Activated CD4-positive, alpha-beta T cell treated with anti-CD3 and anti-CD28 coated beads, Interleukin-2, amount 10 ng/mL, durations not matched to agents 24 days and 14 days (primary cell): ENCODE results near the gene ONECUT1. TPM values are rescaled to one million over a fixed set of nuclear protein-coding genes. Genes with fewer than 3 reads are reported as not detected.

ENCODE experiments used
- DNase-seq: peaks from one replicate; pipeline ENCODE4 v3.0.0; 2022
- H3K27ac Mint-ChIP-seq: one replicate; pipeline ENCODE4 v1.8.0; 2022; ENCODE audit warnings: mild to moderate bottlenecking, mixed read lengths
- H3K27me3 Mint-ChIP-seq: one replicate; pipeline ENCODE4 v1.8.0; 2022; ENCODE audit warnings: mixed read lengths
- H3K36me3 Mint-ChIP-seq: one replicate; pipeline ENCODE4 v1.8.0; 2022; ENCODE audit warnings: low read depth, mild to moderate bottlenecking, mixed read lengths
- H3K4me1 Mint-ChIP-seq: one replicate; pipeline ENCODE4 v1.8.0; 2021; ENCODE audit warnings: mixed read lengths
- H3K4me3 Mint-ChIP-seq: one replicate; pipeline ENCODE4 v1.8.0; 2022; ENCODE audit warnings: mild to moderate bottlenecking, moderate library complexity, mixed read lengths
- H3K9me3 Mint-ChIP-seq: one replicate; pipeline ENCODE4 v1.8.0; 2021; ENCODE audit warnings: mixed read lengths
- intact Hi-C: fragments of 100-400 bp; cut with micrococcal nuclease; formaldehyde crosslinking; loops from one replicate; pipeline ENCODE4 v1.15.1; 2023
- total RNA-seq: library from RNA; stranded (reverse); gene quantifications from 2 replicates; pipeline ENCODE4 v1.2.3, GENCODE V29; 2022

ONECUT1 gene
- total RNA-seq, 1 donor from 2014 or later: not detected

DNA sequence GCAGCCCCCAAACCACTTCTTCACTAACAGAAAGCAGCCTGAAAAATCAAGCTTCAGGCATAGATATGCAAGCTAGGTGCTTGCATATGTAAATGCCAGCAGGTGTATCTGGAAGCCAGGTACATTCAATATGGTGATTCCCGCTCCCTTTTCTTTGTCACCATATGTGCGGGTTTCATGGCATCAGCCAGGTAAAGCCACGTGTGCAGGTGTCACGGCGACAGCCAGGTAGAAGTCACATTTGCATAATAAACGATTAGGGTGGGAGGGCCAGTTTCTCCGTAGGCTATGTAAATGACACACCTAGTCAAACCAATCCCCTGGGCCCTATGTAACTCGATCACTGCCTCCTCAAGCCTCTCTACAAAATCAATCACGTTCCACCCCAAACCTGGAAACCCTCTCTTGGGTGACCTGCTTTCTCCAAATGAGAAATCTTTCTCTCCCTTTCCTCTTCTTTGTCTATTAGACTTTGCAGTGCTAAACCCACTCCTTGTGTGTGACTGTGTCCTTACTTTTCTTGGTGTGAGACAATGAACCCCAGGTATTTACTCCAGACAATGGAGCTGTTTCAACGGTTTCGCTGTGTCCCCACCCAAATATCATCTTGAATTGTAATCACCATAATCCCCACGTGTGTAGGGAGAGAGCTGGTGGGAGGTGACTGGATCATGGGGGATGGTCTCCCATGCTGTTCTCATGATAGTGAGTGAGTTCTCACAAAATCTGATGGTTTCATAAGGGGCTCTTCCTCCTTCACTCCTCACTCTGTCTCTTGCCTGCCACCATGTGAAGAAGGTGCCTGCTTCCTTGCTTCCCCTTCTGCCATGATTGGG, 44.6 kb downstream of the ONECUT1 start:
- intact Hi-C loops: no loop called here
- H3K9me3 Mint-ChIP-seq: no peaks in the 10 kb centered on the region
- no peaks in the 10 kb centered on the region for H3K36me3 Mint-ChIP-seq
- H3K27ac Mint-ChIP-seq: no peak overlapping the region
- H3K4me3 Mint-ChIP-seq: no peak overlapping the region
- peaks cover 24% of the 10 kb centered on the region for H3K27me3 Mint-ChIP-seq
- no peak for DNase-seq
- no peaks in the 10 kb centered on the region for H3K4me1 Mint-ChIP-seq

DNA sequence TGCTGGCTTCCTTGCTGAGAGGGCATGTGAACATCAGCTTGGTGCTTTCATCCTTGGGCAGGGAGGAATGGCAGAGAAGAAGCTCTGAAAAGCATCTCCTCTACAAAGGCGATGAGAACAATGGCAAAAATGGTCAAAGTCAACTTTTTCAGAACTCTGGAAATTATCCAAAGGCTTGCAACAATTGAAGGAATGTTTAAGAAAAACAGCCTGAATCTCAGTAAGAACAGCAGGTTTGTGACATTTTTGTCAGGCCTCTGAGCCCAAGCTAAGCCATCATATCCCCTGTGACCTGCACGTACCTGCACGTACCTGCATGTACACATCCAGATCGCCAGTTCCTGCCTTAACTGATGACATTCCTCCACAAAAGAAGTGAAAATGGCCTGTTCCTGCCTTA, 51.8 kb downstream of the ONECUT1 start:
- Mint-ChIP-seq H3K27ac (no peak overlapping the region), H3K27me3 (peaks cover 11% of the 10 kb centered on the region), H3K4me3 (no peak overlapping the region), H3K9me3 (no peaks in the 10 kb centered on the region), H3K4me1 (peaks cover 9% of the 10 kb centered on the region), H3K36me3 (no peaks in the 10 kb centered on the region)
- intact Hi-C loops: loop anchor here (10.0 kb wide), 4 partner anchors 184 to 754 kb away; partner anchors contain the start of gene MYO5A
- DNase-seq: no peak

DNA sequence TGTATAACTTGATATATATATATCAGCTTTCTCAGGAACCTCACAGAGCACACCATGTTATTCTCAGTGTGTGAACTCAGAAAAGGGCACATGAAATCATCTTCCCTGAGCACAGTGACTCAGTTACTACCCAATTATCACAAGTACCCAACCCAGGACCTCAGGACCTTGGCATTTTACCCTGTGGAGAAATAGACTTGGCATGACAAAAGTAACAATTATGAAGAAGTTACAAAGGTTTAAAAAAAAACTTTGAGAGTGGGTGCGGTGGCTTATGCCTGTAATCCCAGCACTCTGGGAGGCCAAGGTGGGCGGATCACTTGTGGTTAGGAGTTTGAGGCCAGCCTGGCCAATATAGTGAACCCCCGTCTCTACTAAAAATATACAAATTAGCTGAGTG, 52.4 kb downstream of the ONECUT1 start:
- H3K4me3 Mint-ChIP-seq: no peak overlapping the region
- intact Hi-C loops: loop anchor here (10.0 kb wide), 4 partner anchors 183 to 753 kb away; partner anchors contain the start of gene MYO5A
- no peak overlapping the region for H3K27ac Mint-ChIP-seq
- DNase-seq: no peak
- peaks cover 13% of the 10 kb centered on the region for H3K4me1 Mint-ChIP-seq
- no peaks in the 10 kb centered on the region for H3K9me3 Mint-ChIP-seq
- H3K27me3 Mint-ChIP-seq: peaks cover 11% of the 10 kb centered on the region
- no peaks in the 10 kb centered on the region for H3K36me3 Mint-ChIP-seq

DNA sequence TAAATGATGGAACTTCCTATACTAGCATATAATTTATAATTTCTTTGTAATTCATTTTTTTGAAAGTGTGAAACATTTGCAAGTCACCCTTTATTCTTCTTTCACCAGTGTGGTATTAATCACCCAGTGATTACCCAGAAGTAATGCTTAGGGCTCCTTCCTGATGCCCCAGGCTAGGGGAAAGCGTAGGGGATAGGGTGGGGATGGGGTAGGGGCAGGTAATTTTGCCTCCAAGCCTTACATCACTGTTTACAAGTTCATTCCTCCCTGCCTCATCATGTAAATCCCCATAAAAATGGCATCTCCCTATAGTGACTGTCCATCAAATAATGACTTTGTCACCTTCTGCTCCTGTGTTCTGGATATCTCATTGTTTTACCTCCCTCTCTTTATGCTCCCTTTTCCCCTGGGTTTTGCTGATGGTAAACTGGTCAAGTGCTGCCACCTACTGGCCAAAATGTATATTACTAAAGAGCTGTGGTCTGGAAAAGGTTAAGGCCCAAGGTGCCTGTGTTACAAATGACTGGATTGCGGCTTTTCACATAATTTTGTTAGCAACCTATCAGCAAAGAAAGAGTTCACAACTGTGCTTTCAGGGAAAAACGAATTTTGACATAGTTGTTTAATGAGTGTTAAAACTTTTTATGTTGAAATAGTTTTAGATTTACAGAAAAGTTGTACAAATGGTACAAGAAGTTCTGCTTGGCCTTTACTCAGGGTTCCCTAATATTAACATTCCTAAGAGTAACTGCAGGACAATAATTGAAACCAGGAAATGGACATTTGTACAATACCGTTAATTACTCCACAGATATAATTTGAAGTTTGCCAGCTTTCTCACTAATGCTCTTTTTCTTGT, 54.7 kb downstream of the ONECUT1 start:
- Mint-ChIP-seq H3K27ac (peak overlapping the region; percentile 18), H3K4me1 (peaks cover 17% of the 10 kb centered on the region), H3K9me3 (no peaks in the 10 kb centered on the region), H3K27me3 (peaks cover 8% of the 10 kb centered on the region), H3K36me3 (no peaks in the 10 kb centered on the region), H3K4me3 (no peak overlapping the region)
- intact Hi-C loops: loop anchor here (1.0 to 10.0 kb wide), 7 partner anchors 57 to 751 kb away; partner anchors contain the start of genes ATOSA and MYO5A
- peak; percentile 94 for DNase-seq

DNA sequence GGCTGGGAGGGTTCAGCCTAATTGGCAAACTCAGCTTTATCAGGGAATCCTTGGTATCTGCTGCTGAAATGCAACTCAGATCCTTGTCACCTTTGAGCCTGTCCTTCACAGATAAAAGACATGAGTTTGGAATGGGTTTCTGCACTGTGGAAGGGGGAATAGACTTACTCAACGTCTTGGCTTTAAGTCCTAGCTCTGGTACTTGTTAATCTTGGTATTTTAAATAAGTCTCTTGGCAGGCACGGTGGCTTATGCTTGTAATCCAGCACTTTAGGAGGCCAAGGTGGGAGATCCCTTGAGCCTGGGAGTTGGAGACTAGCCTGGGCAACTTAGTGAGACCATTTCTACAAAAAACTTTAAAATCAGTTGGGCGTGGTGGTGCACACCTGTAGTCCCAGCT, 55.8 kb downstream of the ONECUT1 start:
- H3K4me3 Mint-ChIP-seq: no peak overlapping the region
- intact Hi-C loops: loop anchor here (2.0 to 10.0 kb wide), 5 partner anchors 56 to 750 kb away; partner anchors contain the start of genes ATOSA and MYO5A
- no peak for DNase-seq
- peak overlapping the region; percentile 13 for H3K27ac Mint-ChIP-seq
- H3K36me3 Mint-ChIP-seq: no peaks in the 10 kb centered on the region
- peaks cover 24% of the 10 kb centered on the region for H3K4me1 Mint-ChIP-seq
- H3K9me3 Mint-ChIP-seq: no peaks in the 10 kb centered on the region
- peaks cover 5% of the 10 kb centered on the region for H3K27me3 Mint-ChIP-seq

DNA sequence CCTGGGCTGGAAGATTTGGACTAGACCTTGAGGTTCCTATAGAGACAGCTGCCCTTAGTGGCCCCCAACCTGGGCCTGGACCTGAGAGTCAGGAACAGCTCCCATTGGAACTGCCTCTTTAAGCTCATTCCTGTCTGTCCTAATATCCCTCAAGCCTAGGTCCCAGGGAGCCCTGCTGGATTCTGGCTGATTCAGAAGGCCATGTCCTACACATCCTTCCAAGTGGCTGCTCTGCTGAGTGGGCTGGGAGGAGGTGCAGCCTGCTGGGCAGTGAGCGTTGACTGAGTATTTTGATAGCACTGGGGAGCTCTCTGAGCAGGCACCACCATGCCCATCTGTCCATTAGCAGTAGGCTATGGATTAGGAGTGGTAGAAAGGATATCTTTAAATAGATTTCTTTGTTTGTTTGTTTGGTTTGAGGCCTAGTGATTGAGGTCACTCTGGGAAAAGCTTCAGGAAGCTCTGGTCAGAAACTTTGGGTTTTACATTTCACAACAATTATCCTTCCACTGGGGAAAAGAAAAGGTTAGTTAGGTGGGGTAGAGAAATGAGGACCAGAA, 56.4 kb downstream of the ONECUT1 start:
- Mint-ChIP-seq H3K4me3 (no peak overlapping the region), H3K9me3 (no peaks in the 10 kb centered on the region), H3K36me3 (no peaks in the 10 kb centered on the region), H3K27me3 (peaks cover 1% of the 10 kb centered on the region), H3K27ac (no peak overlapping the region), H3K4me1 (peaks cover 27% of the 10 kb centered on the region)
- intact Hi-C loops: loop anchor here (2.0 to 10.0 kb wide), 5 partner anchors 55 to 749 kb away; partner anchors contain the start of genes ATOSA and MYO5A
- no peak for DNase-seq

DNA sequence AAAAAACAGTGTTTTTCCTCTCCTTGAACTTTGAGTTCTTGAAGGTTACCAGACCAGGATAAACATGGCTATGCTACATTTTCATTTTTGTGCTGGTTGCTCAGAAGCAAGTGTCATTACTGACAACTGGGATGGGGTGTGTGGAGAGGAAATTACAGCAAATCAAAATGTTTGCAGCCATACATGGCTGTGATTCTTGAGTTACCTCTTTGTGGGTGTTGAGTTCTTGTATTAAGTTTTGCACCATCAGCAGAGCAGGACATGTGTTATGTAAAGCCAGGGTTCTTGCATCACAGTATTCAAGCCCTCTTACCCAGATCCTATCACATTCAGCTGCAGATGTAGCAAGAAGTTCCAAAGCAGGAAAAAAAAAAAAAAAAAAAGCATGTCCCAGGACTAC, 57.0 kb downstream of the ONECUT1 start:
- no peak for DNase-seq
- H3K4me3 Mint-ChIP-seq: no peak overlapping the region
- H3K36me3 Mint-ChIP-seq: no peaks in the 10 kb centered on the region
- H3K9me3 Mint-ChIP-seq: no peaks in the 10 kb centered on the region
- no peaks in the 10 kb centered on the region for H3K27me3 Mint-ChIP-seq
- no peak overlapping the region for H3K27ac Mint-ChIP-seq
- H3K4me1 Mint-ChIP-seq: peaks cover 28% of the 10 kb centered on the region
- intact Hi-C loops: loop anchor here (10.0 kb wide), 4 partner anchors 178 to 748 kb away; partner anchors contain the start of gene MYO5A

DNA sequence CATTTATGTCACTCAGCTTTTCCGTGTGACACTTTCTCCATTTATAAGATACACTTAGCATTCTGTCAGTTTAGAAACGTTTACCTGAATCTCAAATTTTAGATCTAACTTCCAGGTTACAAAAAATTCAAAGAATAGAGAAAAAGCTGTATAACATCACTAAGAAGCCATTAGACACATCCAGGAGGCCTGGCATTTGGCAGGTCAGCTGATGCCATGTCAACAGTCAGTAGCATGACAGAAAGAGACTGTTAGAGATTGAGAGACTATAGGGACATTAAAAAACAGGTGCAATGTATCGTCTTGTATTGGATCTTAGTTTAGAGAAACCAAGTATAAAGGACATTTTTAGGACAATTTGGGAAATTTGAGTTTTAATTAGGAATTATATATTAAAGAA, 57.6 kb downstream of the ONECUT1 start:
- H3K9me3 Mint-ChIP-seq: no peaks in the 10 kb centered on the region
- peaks cover 31% of the 10 kb centered on the region for H3K4me1 Mint-ChIP-seq
- no peak overlapping the region for H3K4me3 Mint-ChIP-seq
- no peak for DNase-seq
- no peaks in the 10 kb centered on the region for H3K36me3 Mint-ChIP-seq
- H3K27ac Mint-ChIP-seq: no peak overlapping the region
- intact Hi-C loops: loop anchor here (10.0 kb wide), 4 partner anchors 178 to 748 kb away; partner anchors contain the start of gene MYO5A
- H3K27me3 Mint-ChIP-seq: no peaks in the 10 kb centered on the region

DNA sequence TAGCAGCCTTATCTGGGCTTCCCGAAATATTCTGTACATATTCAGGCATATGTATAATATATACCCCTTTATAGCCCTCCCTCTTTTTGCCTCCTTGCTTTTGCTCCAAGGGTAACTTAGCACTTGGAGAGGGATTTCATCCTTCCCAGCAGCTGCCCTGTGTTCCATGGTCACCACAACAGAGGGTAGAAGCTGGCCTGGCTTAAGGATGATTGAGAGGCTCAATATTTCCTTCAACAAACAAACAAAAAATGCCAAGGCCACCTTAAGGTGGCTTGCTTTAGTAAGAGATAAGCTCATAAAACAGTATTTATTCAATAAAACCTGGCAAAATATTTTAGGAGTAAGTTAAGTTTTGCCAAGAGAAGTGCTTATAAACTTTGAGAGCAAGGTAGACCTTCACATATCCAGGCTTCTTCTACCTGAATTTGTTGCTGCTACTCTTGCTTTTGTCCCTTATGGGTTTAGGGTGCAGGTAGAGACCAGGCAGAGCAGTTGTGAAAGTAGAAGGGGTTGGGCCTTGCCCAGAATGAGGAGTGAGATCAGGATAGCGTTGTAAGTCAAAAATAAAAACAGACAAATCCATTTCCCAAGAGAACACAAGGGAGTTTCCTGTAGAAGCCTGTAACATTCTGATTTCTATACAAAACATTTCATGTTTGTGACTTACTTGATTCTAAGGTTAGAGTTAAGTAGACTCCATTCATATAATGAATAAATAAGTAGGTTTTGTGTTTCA, 58.2 kb downstream of the ONECUT1 start:
- H3K27me3 Mint-ChIP-seq: no peaks in the 10 kb centered on the region

DNA sequence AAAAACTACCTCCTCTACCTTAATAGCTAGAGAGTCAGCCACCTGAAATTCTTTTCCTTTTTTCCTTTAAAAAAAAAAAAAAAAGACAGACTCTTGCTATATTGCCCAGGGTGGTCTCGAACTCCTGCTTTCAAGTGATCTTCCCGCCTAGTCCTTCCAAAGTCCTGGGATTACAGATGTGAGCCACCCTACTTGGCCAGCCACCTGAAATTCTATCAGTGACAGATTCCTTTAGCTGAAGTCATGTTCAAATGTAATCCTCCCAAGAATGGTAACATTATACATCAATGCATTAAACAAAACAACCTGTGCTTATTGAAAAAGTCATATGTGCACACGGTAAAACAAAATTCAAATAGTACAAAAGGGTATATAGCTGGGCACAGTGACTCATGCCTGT, 59.1 kb downstream of the ONECUT1 start:
- H3K27me3 Mint-ChIP-seq: no peaks in the 10 kb centered on the region
- H3K9me3 Mint-ChIP-seq: no peaks in the 10 kb centered on the region
- no peak overlapping the region for H3K27ac Mint-ChIP-seq
- no peaks in the 10 kb centered on the region for H3K36me3 Mint-ChIP-seq
- intact Hi-C loops: loop anchor here (10.0 kb wide), 4 partner anchors 176 to 746 kb away; partner anchors contain the start of gene MYO5A
- H3K4me3 Mint-ChIP-seq: no peak overlapping the region
- DNase-seq: no peak
- peaks cover 31% of the 10 kb centered on the region for H3K4me1 Mint-ChIP-seq

More for the DNA sequence above, 58.2 kb downstream of the ONECUT1 start:
- Mint-ChIP-seq H3K4me3 (no peak overlapping the region), H3K9me3 (no peaks in the 10 kb centered on the region), H3K36me3 (no peaks in the 10 kb centered on the region), H3K27ac (no peak overlapping the region), H3K4me1 (peaks cover 31% of the 10 kb centered on the region)
- no peak for DNase-seq
- intact Hi-C loops: loop anchor here (10.0 kb wide), 4 partner anchors 177 to 747 kb away; partner anchors contain the start of gene MYO5A

DNA sequence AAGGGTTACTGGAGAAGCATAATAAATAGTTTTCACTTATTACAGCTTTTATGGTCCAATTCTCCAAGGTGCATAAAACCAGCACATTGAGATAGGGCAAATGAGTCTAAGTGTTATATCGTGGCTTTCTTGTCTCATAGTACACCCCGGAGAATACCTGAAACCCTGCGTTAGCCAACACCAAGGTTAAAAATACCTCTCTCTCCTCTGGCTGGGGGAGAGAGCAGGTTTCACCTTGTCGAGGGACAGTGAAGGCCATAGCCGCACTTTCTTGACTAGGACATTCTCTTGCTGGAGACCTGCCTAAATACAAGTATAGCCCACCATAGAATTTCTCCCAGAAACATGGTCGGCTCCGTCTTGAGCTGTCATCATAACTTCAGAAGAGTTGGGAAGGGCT, 59.5 kb downstream of the ONECUT1 start:
- no peak overlapping the region for H3K4me3 Mint-ChIP-seq
- H3K27me3 Mint-ChIP-seq: no peaks in the 10 kb centered on the region
- DNase-seq: no peak
- H3K4me1 Mint-ChIP-seq: peaks cover 31% of the 10 kb centered on the region
- H3K9me3 Mint-ChIP-seq: no peaks in the 10 kb centered on the region
- no peak overlapping the region for H3K27ac Mint-ChIP-seq
- intact Hi-C loops: loop anchor here (10.0 kb wide), 4 partner anchors 176 to 746 kb away; partner anchors contain the start of gene MYO5A
- H3K36me3 Mint-ChIP-seq: no peaks in the 10 kb centered on the region

DNA sequence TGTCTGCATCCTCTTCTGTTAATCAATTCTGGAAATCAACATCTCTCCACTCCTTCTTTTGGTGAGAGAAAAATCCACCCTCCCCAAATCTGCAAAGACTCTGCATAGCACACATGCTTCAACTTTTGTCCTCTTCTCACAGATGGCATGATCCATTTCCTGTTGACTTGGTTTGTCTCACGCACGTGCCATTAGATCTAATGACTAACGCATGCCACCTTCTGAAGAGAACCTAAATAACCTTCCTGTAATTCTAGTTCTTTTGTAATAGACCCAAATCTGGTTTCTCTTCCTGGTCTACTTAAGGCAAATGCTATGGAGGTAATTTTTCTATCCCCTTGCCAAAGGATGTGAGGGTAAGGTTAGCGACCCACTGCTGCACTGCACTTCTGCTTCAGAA, 60.0 kb downstream of the ONECUT1 start:
- peak overlapping the region; percentile 4 for H3K4me3 Mint-ChIP-seq
- peaks cover 28% of the 10 kb centered on the region for H3K4me1 Mint-ChIP-seq
- intact Hi-C loops: loop anchor here (10.0 kb wide), 4 partner anchors 175 to 745 kb away; partner anchors contain the start of gene MYO5A
- H3K36me3 Mint-ChIP-seq: no peaks in the 10 kb centered on the region
- peak; percentile 69 for DNase-seq
- no peak overlapping the region for H3K27ac Mint-ChIP-seq
- H3K9me3 Mint-ChIP-seq: no peaks in the 10 kb centered on the region
- peaks cover under 1% of the 10 kb centered on the region for H3K27me3 Mint-ChIP-seq

DNA sequence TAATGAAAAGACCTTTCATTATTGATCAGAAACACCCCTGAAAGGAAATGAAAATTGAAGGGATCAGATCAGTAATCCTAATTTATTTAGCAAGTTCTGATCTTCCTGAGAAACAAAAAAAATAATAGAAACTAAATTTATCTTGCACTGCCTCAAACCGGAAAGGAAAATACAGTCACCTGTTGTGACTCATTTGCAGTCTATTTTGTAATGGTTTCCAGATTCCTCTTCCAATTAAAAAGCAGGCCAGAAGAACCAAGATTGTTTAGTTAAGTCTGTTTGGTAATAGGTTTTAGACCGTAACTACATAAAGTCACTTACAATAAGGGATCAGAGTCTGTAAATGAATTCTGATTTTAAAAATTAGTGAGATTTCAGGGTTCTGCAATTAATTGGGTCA, 61.2 kb downstream of the ONECUT1 start:
- intact Hi-C loops: no loop called here
- no peaks in the 10 kb centered on the region for H3K36me3 Mint-ChIP-seq
- no peaks in the 10 kb centered on the region for H3K9me3 Mint-ChIP-seq
- no peak for DNase-seq
- peak overlapping the region; percentile 10 for H3K27ac Mint-ChIP-seq
- no peak overlapping the region for H3K4me3 Mint-ChIP-seq
- peaks cover 26% of the 10 kb centered on the region for H3K4me1 Mint-ChIP-seq
- H3K27me3 Mint-ChIP-seq: peaks cover 4% of the 10 kb centered on the region
